MM.1S (cell line): ENCODE results near the gene PPP2R5E.

Source experiments
- DNase-seq: peaks from one replicate; pipeline ENCODE4 v3.0.0-alpha.2; 2015
- H2AFZ ChIP-seq: fragments of 300-600 bp; sonication (generic); 2 replicates; pipeline ENCODE4 v1.6.0; 2016; ENCODE audit warnings: antibody characterized with exemption, low read length
- H3F3A ChIP-seq: fragments of 300-600 bp; sonication (generic); 2 replicates; pipeline ENCODE4 v1.6.1; 2016; ENCODE audit warnings: mild to moderate bottlenecking, antibody characterized with exemption, low read length, moderate library complexity, mixed read lengths; ENCODE audit not compliant: insufficient read depth
- H3K27ac ChIP-seq: fragments of 300-600 bp; sonication (generic); 2 replicates; pipeline ENCODE4 v1.5.1; 2016; ENCODE audit warnings: mild to moderate bottlenecking, low read length
- H3K27me3 ChIP-seq: fragments of 300-600 bp; sonication (generic); replicated peaks from 2 replicates; pipeline ENCODE4 v1.6.0; 2016; ENCODE audit warnings: low read length; ENCODE audit not compliant: insufficient read depth
- H3K36me3 ChIP-seq: fragments of 300-600 bp; sonication (generic); replicated peaks from 2 replicates; pipeline ENCODE4 v1.6.1; 2016; ENCODE audit warnings: mild to moderate bottlenecking, low read length, mixed read lengths; ENCODE audit not compliant: insufficient read depth
- H3K4me1 ChIP-seq: fragments of 300-600 bp; sonication (generic); 2 replicates; pipeline ENCODE4 v1.6.1; 2016; ENCODE audit warnings: low read length, mixed read lengths
- H3K4me2 ChIP-seq: fragments of 300-600 bp; sonication (generic); 2 replicates; pipeline ENCODE4 v1.6.0; 2016; ENCODE audit warnings: low read depth, low read length
- H3K4me3 ChIP-seq: fragments of 300-600 bp; sonication (generic); 2 replicates; pipeline ENCODE4 v1.5.1; 2016; ENCODE audit warnings: low read length, mixed read lengths
- H3K79me2 ChIP-seq: fragments of 300-600 bp; sonication (generic); 2 replicates; pipeline ENCODE4 v1.6.1; 2016; ENCODE audit warnings: mixed run types, low read length, mixed read lengths
- H3K9ac ChIP-seq: fragments of 300-600 bp; sonication (generic); 2 replicates; pipeline ENCODE4 v1.6.1; 2016; ENCODE audit warnings: low read length, mixed read lengths
- H3K9me2 ChIP-seq: fragments of 300-600 bp; sonication (generic); replicated peaks from 2 replicates; pipeline ENCODE4 v1.6.1; 2016; ENCODE audit warnings: mild to moderate bottlenecking, low read length, mixed read lengths; ENCODE audit not compliant: insufficient read depth
- H3K9me3 ChIP-seq: fragments of 300-600 bp; sonication (generic); replicated peaks from 2 replicates; pipeline ENCODE4 v1.6.1; 2016; ENCODE audit warnings: mild to moderate bottlenecking, low read length, mixed read lengths; ENCODE audit not compliant: insufficient read depth
- H4K20me1 ChIP-seq: fragments of 300-600 bp; sonication (generic); 2 replicates; pipeline ENCODE4 v1.6.1; 2016; ENCODE audit warnings: mild to moderate bottlenecking, low read length, moderate library complexity, mixed read lengths; ENCODE audit not compliant: insufficient read depth
- CTCF ChIP-seq: fragments of 300-600 bp; sonication (generic); IDR thresholded peaks from 2 replicates; pipeline ENCODE4 v1.5.1; 2016; ENCODE audit warnings: antibody characterized with exemption, low read length, mixed read lengths
- EZH2 ChIP-seq: fragments of 300-600 bp; sonication (generic); optimal IDR thresholded peaks from 2 replicates; pipeline ENCODE3; 2017; ENCODE audit warnings: low read depth, mild to moderate bottlenecking, antibody characterized with exemption, low read length, mixed read lengths
- EZH2phosphoT487 ChIP-seq: fragments of 300-600 bp; sonication (generic); IDR thresholded peaks from 2 replicates; pipeline ENCODE4 v1.6.1; 2018; ENCODE audit warnings: antibody characterized with exemption, low read length

The PPP2R5E gene

GRCh38 chr14:63367742-63368364 is 175.3 kb downstream of the PPP2R5E start:
- no peak for DNase-seq
- no peak for TF ChIP-seq CTCF
- no peak for TF ChIP-seq EZH2phosphoT487
- TF ChIP-seq EZH2: no peak
- H3K9me3 ChIP-seq: no peaks in the 10 kb centered on the region

GRCh38 chr14:63362389-63362819 is 180.8 kb downstream of the PPP2R5E start:
- Histone ChIP-seq H3K4me2 (no peak overlapping the region), H2AFZ (no peak overlapping the region), H3K9ac (no peak overlapping the region), H3K4me3 (no peak overlapping the region), H3F3A (no peaks in the 10 kb centered on the region), H3K27ac (no peak overlapping the region), H3K36me3 (no peaks in the 10 kb centered on the region), H3K9me2 (no peaks in the 10 kb centered on the region), H3K79me2 (no peaks in the 10 kb centered on the region), H3K27me3 (no peaks in the 10 kb centered on the region), H3K9me3 (no peaks in the 10 kb centered on the region), H4K20me1 (no peaks in the 10 kb centered on the region), H3K4me1 (no peaks in the 10 kb centered on the region)
- DNase-seq: no peak
- TF ChIP-seq CTCF (no peak), EZH2 (no peak), EZH2phosphoT487 (no peak)

More at GRCh38 chr14:63367742-63368364, 175.3 kb downstream of the PPP2R5E start:
- Histone ChIP-seq H3K27ac (no peak overlapping the region), H3K4me2 (no peak overlapping the region), H3K9ac (no peak overlapping the region), H3K4me3 (no peak overlapping the region), H3F3A (no peaks in the 10 kb centered on the region), H4K20me1 (no peaks in the 10 kb centered on the region), H3K9me2 (no peaks in the 10 kb centered on the region), H3K27me3 (no peaks in the 10 kb centered on the region), H3K36me3 (no peaks in the 10 kb centered on the region), H3K4me1 (no peaks in the 10 kb centered on the region), H3K79me2 (no peaks in the 10 kb centered on the region), H2AFZ (no peak overlapping the region)

- TF ChIP-seq EZH2 (no peak), EZH2phosphoT487 (no peak), CTCF (no peak)
- no peak overlapping the region for H3K4me2 ChIP-seq
- H3K27me3 ChIP-seq: no peaks in the 10 kb centered on the region
- no peak overlapping the region for H2AFZ ChIP-seq
- H3K79me2 ChIP-seq: no peaks in the 10 kb centered on the region
- H3K4me3 ChIP-seq: no peak overlapping the region
- no peaks in the 10 kb centered on the region for H3F3A ChIP-seq
- no peaks in the 10 kb centered on the region for H3K4me1 ChIP-seq
- no peaks in the 10 kb centered on the region for H3K9me2 ChIP-seq
- no peaks in the 10 kb centered on the region for H4K20me1 ChIP-seq
- no peak overlapping the region for H3K27ac ChIP-seq
- H3K36me3 ChIP-seq: no peaks in the 10 kb centered on the region
- no peaks in the 10 kb centered on the region for H3K9me3 ChIP-seq
- H3K9ac ChIP-seq: no peak overlapping the region
- no peak for DNase-seq
Measured at GRCh38 chr14:63361790-63362189, 181.4 kb downstream of the PPP2R5E start.
